Prostate gland (tissue), 2 donors: ENCODE results near the gene SLC66A2. TPM values are rescaled to one million over a fixed set of nuclear protein-coding genes. Genes with fewer than 3 reads are reported as not detected.

ENCODE experiments used
- DNase-seq: peaks from one replicate; pipeline ENCODE4 v3.0.0-alpha.2; 2019; ENCODE audit warnings: low spot score
- H3K27ac ChIP-seq, 2 donors: fragments of 200-600 bp; sonication (generic); 2 replicates each; pipeline ENCODE4 v1.5.1; 2017 to 2019
- H3K27me3 ChIP-seq: fragments of 200-600 bp; sonication (generic); replicated peaks from 2 replicates; pipeline ENCODE4 v1.5.1; 2019; ENCODE audit not compliant: insufficient read depth
- H3K36me3 ChIP-seq, 2 donors: fragments of 200-600 bp; sonication (generic); 1 replicate in 1 of 2; 2 replicates in 1 of 2; pipeline versions ENCODE4 v1.5.1 to v1.8.1; 2017 to 2019
- H3K4me1 ChIP-seq: fragments of 200-600 bp; sonication (generic); replicated peaks from 2 replicates; pipeline ENCODE4 v1.5.1; 2019
- H3K4me3 ChIP-seq, 2 donors: fragments of 200-600 bp; sonication (generic); 2 replicates each; pipeline ENCODE4 v1.5.1; 2017 to 2019
- H3K9me3 ChIP-seq: fragments of 200-600 bp; sonication (generic); 2 replicates; pipeline ENCODE4 v1.5.1; 2017
- CTCF ChIP-seq, 4 experiments: fragments of 200-600 bp in 2 of 4; fragments of 450-650 bp in 2 of 4; sonication (generic) in 2 of 4; IDR thresholded peaks; 1 replicate in 3 of 4; 2 replicates in 1 of 4; pipeline ENCODE4 v1.5.1; 2016 to 2019; ENCODE audit warnings: antibody characterized with exemption in 4 of 4, mild to moderate bottlenecking in 2 of 4, moderate library complexity in 2 of 4
- POLR2A ChIP-seq: fragments of 450-650 bp; IDR thresholded peaks from one replicate; pipeline ENCODE4 v1.6.1; 2016; ENCODE audit warnings: antibody characterized with exemption, mild to moderate bottlenecking
- POLR2AphosphoS5 ChIP-seq: sonication (generic); formaldehyde crosslinking; IDR thresholded peaks from one replicate; pipeline ENCODE4 v1.6.1; 2017; ENCODE audit warnings: antibody characterized with exemption
- WGBS: methylation state at CpG from one replicate; pipeline ENCODE4 v1.1.5; 2018; 5-methylcytosine and 5-hydroxymethylcytosine counted together
- intact Hi-C: fragments of 100-400 bp; cut with DNase I; formaldehyde crosslinking; loops from one replicate; pipeline ENCODE4 v1.14.2; 2022
- total RNA-seq, 2 donors: library from RNA; depleted of rRNA; stranded (reverse); fragments of >200 nt; gene quantifications; one replicate each; pipeline ENCODE4 v1.1.0, GENCODE V29; 2016

Gene SLC66A2
- total RNA-seq, 2 donors from 2014 or later = 37.6 to 74.1 TPM

- Histone ChIP-seq H3K36me3 (no peaks in the 10 kb centered on the region), H3K4me3 (no peak overlapping the region), H3K9me3 (no peaks in the 10 kb centered on the region), H3K4me1 (peaks cover 3% of the 10 kb centered on the region), H3K27ac (no peak overlapping the region), H3K27me3 (no peaks in the 10 kb centered on the region)
- intact Hi-C loops = loop anchor here (10.0 kb wide), 1 partner anchor 255 kb away; no protein-coding TSS in a partner anchor
- 93% methylated on average over 18 of the region's 18 CpGs for WGBS
- no peak for DNase-seq
- TF ChIP-seq CTCF (IDR thresholded peaks at IDR 0.05) (no peak), POLR2AphosphoS5 (no peak), POLR2A (no peak)
Measured at GRCh38 chr18:79940126-79940813, 11.2 kb downstream of the SLC66A2 start.

- Histone ChIP-seq H3K36me3 (no peaks in the 10 kb centered on the region), H3K9me3 (no peaks in the 10 kb centered on the region), H3K27ac (no peak overlapping the region), H3K4me1 (peaks cover 3% of the 10 kb centered on the region), H3K4me3 (no peak overlapping the region), H3K27me3 (no peaks in the 10 kb centered on the region)
- peak; percentile 60 for DNase-seq
- no peak for TF ChIP-seq POLR2A
- peak; percentile 73 for TF ChIP-seq POLR2AphosphoS5
- intact Hi-C loops = no loop called here
- WGBS = 41% methylated on average over 5 of the region's 5 CpGs
Measured at GRCh38 chr18:79939096-79939495, 12.4 kb downstream of the SLC66A2 start.

GRCh38 chr18:79938196-79938595, 13.3 kb downstream of the SLC66A2 start:
- no peak overlapping the region for H3K27ac ChIP-seq
- TF ChIP-seq POLR2AphosphoS5 (no peak), POLR2A (no peak), CTCF (IDR thresholded peaks at IDR 0.05) (no peak)
- intact Hi-C loops = no loop called here
- peaks cover 3% of the 10 kb centered on the region for H3K4me1 ChIP-seq
- no peaks in the 10 kb centered on the region for H3K9me3 ChIP-seq
- WGBS = 92% methylated on average over 9 of the region's 9 CpGs
- no peak overlapping the region for H3K4me3 ChIP-seq
- H3K36me3 ChIP-seq = no peaks in the 10 kb centered on the region
- H3K27me3 ChIP-seq = no peaks in the 10 kb centered on the region
- DNase-seq = no peak

- DNase-seq = no peak
- TF ChIP-seq POLR2A (no peak), CTCF (IDR thresholded peaks at IDR 0.05) (no peak), POLR2AphosphoS5 (no peak)
- H3K27ac ChIP-seq = no peak overlapping the region
- no peaks in the 10 kb centered on the region for H3K9me3 ChIP-seq
- H3K36me3 ChIP-seq = no peaks in the 10 kb centered on the region
- no peaks in the 10 kb centered on the region for H3K27me3 ChIP-seq
- H3K4me1 ChIP-seq = peaks cover 3% of the 10 kb centered on the region
- H3K4me3 ChIP-seq = no peak overlapping the region
- intact Hi-C loops = no loop called here
- 96% methylated on average over 25 of the region's 25 CpGs for WGBS
Measured at GRCh38 chr18:79937103-79937860, 14.2 kb downstream of the SLC66A2 start.

GRCh38 chr18:79936641-79937040, 14.8 kb downstream of the SLC66A2 start:
- 92% methylated on average over 12 of the region's 12 CpGs for WGBS
- no peak overlapping the region for H3K4me3 ChIP-seq

More at GRCh38 chr18:79936641-79937040, 14.8 kb downstream of the SLC66A2 start:
- Histone ChIP-seq H3K27ac (no peak overlapping the region), H3K4me1 (peaks cover 2% of the 10 kb centered on the region), H3K9me3 (no peaks in the 10 kb centered on the region), H3K27me3 (no peaks in the 10 kb centered on the region), H3K36me3 (no peaks in the 10 kb centered on the region)
- no peak for TF ChIP-seq POLR2AphosphoS5
- TF ChIP-seq CTCF (IDR thresholded peaks at IDR 0.05) = no peak
- TF ChIP-seq POLR2A = no peak
- intact Hi-C loops = no loop called here
- DNase-seq = no peak
